K562 (cell line): ENCODE measurements around the gene AGPAT3. TPM values are rescaled to one million over a fixed set of nuclear protein-coding genes. Genes with fewer than 3 reads are reported as not detected.

Experiments
- ATAC-seq: fragments of 200-7000 bp; cut with Tn5 transposase; 3 replicates; pipeline ENCODE4 v1.9.1; 2020; ENCODE audit warnings: moderate library complexity
- BruUV-seq: library from RNA; stranded (reverse); fragments of 400-500 nt; replicated peaks from 2 replicates; lab custom pipeline; 2021; lab: Mats Ljungman, UMichigan
- CTCF ChIA-PET: fragments of 300-600 bp; formaldehyde crosslinking; extraction: SDS; loops from one replicate; lab custom pipeline; 2021; ENCODE audit warnings: low intra/inter-chr PET ratio; lab: Yijun Ruan, JAX
- POLR2A ChIA-PET: fragments of 300-600, 350-650 bp; sonication (Branson Sonifier 250); formaldehyde crosslinking; extraction: SDS; loops from one replicate; lab custom pipeline; 2021; ENCODE audit warnings: antibody characterized with exemption, inconsistent platforms; lab: Yijun Ruan, JAX
- DNase-seq, 4 experiments: peaks; one replicate each; pipeline versions ENCODE4 v3.0.0 to v3.0.0-alpha.2; 2011 to 2018; ENCODE audit warnings: low spot score in 3 of 4, mixed read lengths in 3 of 4; ENCODE audit errors: extremely low read depth in 1 of 4
- FAIRE-seq: peaks from 2 replicates; lab custom pipeline; 2011; peaks lifted over from hg19 to GRCh38; lab: Jason Lieb, UNC
- H2AFZ ChIP-seq: 2 replicates; pipeline ENCODE4 v1.6.0; 2011; ENCODE audit warnings: low read depth, low read length, control low read depth, inconsistent platforms
- H3K27ac ChIP-seq: fragments of 200-600 bp; 3 replicates; pipeline ENCODE4 v1.8.0; 2011; ENCODE audit warnings: low read depth, mild to moderate bottlenecking, control low read depth, inconsistent platforms, low read length, moderate library complexity, mixed read lengths; ENCODE audit errors: extremely low read depth
- H3K27me3 ChIP-seq, 2 experiments: fragments of 300-600 bp in 1 of 2; 2 replicates in 1 of 2; 3 replicates in 1 of 2; pipeline versions ENCODE4 v1.6.0 to v1.8.0; 2011; ENCODE audit warnings: inconsistent platforms in 2 of 2, low read length in 2 of 2, mild to moderate bottlenecking in 1 of 2, mixed read lengths in 1 of 2, moderate library complexity in 1 of 2; ENCODE audit not compliant: control insufficient read depth in 2 of 2, insufficient read depth in 2 of 2
- H3K36me3 ChIP-seq: fragments of 300-600 bp; 3 replicates; pipeline ENCODE4 v1.8.0; 2011; ENCODE audit warnings: mild to moderate bottlenecking, low read length, inconsistent platforms; ENCODE audit not compliant: control insufficient read depth, insufficient read depth
- H3K4me1 ChIP-seq, 2 experiments: fragments of 200-600 bp in 1 of 2; replicated peaks in 1 of 2; 2 replicates in 1 of 2; 3 replicates in 1 of 2; pipeline versions ENCODE4 v1.5.1 to v1.8.0; 2011; ENCODE audit warnings: inconsistent platforms in 2 of 2, low read length in 2 of 2, mild to moderate bottlenecking in 1 of 2, mixed read lengths in 1 of 2, moderate library complexity in 1 of 2; ENCODE audit not compliant: control insufficient read depth in 2 of 2, insufficient read depth in 2 of 2
- H3K4me2 ChIP-seq: 2 replicates; pipeline ENCODE4 v1.6.1; 2011; ENCODE audit warnings: low read length, control low read depth, inconsistent platforms, mixed read lengths; ENCODE audit not compliant: insufficient read depth
- H3K4me3 ChIP-seq: fragments of 200-600 bp; sonication (generic), shearing (Covaris generic); 2 replicates; pipeline ENCODE4 v1.5.1; 2016; ENCODE audit warnings: control low read depth, inconsistent platforms
- H3K79me2 ChIP-seq: fragments of 200-600 bp; 3 replicates; pipeline ENCODE4 v1.8.0; 2011; ENCODE audit warnings: low read length, inconsistent platforms; ENCODE audit not compliant: control insufficient read depth, insufficient read depth
- H3K9ac ChIP-seq, 2 experiments: 2 replicates each; pipeline versions ENCODE4 v1.6.0 to v1.6.1; 2011; ENCODE audit warnings: low read depth in 2 of 2, low read length in 2 of 2, control low read depth in 1 of 2, inconsistent platforms in 1 of 2, mild to moderate bottlenecking in 1 of 2, mixed read lengths in 1 of 2; ENCODE audit not compliant: insufficient read depth in 1 of 2
- H3K9me1 ChIP-seq: one replicate; pipeline ENCODE4 v1.6.0; 2011; ENCODE audit warnings: inconsistent platforms, mild to moderate bottlenecking, low read length, moderate library complexity; ENCODE audit not compliant: control insufficient read depth, insufficient read depth
- H3K9me3 ChIP-seq: replicated peaks from 2 replicates; pipeline ENCODE4 v1.5.1; 2011; ENCODE audit warnings: low read depth, low read length, inconsistent platforms; ENCODE audit not compliant: control insufficient read depth, insufficient read depth
- H4K20me1 ChIP-seq: replicated peaks from 2 replicates; pipeline ENCODE4 v1.6.1; 2011; ENCODE audit warnings: low read length, inconsistent platforms, mixed read lengths; ENCODE audit not compliant: control insufficient read depth, insufficient read depth
- CBFB ChIP-seq: sonication (generic); formaldehyde crosslinking; IDR thresholded peaks from 2 replicates; pipeline ENCODE4 v1.4.0; 2020; ENCODE audit warnings: mild to moderate bottlenecking, missing genetic modification reagents
- NCOR1 ChIP-seq: fragments of 450-650 bp; IDR thresholded peaks from 2 replicates; pipeline ENCODE4 v1.6.1; 2016; ENCODE audit warnings: mild to moderate bottlenecking, moderate library complexity
- NRF1 ChIP-seq, 2 experiments: fragments of 450-650 bp; IDR thresholded peaks in 1 of 2; conservative IDR thresholded peaks in 1 of 2; 2 replicates each; pipeline ENCODE4 v1.6.1; 2014; ENCODE audit warnings: mild to moderate bottlenecking in 2 of 2
- STAG1 ChIP-seq: sonication (generic); formaldehyde crosslinking; IDR thresholded peaks from 2 replicates; pipeline ENCODE4 v1.5.0; 2020; ENCODE audit warnings: missing genetic modification reagents, borderline replicate concordance
- WHSC1 ChIP-seq: IDR thresholded peaks from one replicate; pipeline ENCODE4 v1.6.1; 2012; ENCODE audit warnings: low read length, control low read depth, inconsistent platforms
- ZNF431 ChIP-seq: sonication (generic); formaldehyde crosslinking; IDR thresholded peaks from 2 replicates; pipeline ENCODE4 v1.8.0; 2022; ENCODE audit warnings: mild to moderate bottlenecking, missing genetic modification reagents
- WGBS: fragments of 100-300 bp; shearing (Covaris generic); methylation state at CpG from one replicate; pipeline ENCODE4 v1.1.6; 2016; ENCODE audit warnings: low coverage, mixed read lengths; ENCODE audit not compliant: insufficient coverage; ENCODE audit errors: missing lambda C conversion rate; 5-methylcytosine and 5-hydroxymethylcytosine counted together
- in situ Hi-C: fragments of 300-500 bp; cut with MboI; formaldehyde crosslinking; loops from 4 replicates; pipeline ENCODE4 v1.15.0; 2018; ENCODE audit warnings: inconsistent platforms, mixed read lengths
- intact Hi-C: fragments of 100-400 bp; cut with micrococcal nuclease; formaldehyde crosslinking; loops from 2 replicates; pipeline ENCODE4 v1.14.2; 2022
- polyA plus RNA-seq, 8 experiments: library from polyadenylated mRNA; depleted of rRNA in 4 of 8; stranded (reverse) in 5 of 8; unstranded in 3 of 8; fragments of >200 nt; fragmentation: Nextera tagmentation in 2 of 8; fragmentation: Illumina TruSeq in 1 of 8; extraction: Ambion mirVana in 2 of 8; extraction: Trizol in 1 of 8; gene quantifications; 2 replicates each; pipeline versions ENCODE4 v1.2.1 to v1.2.3, GENCODE V29; 2011 to 2014; ENCODE audit warnings: inconsistent platforms in 1 of 8, missing spikeins in 1 of 8
- total RNA-seq, 7 experiments: library from RNA; depleted of rRNA in 6 of 7; stranded (reverse); fragments of >200 nt in 6 of 7; fragmentation: Illumina TruSeq in 2 of 7; extraction: Trizol in 2 of 7; gene quantifications; 2 replicates each; pipeline versions ENCODE4 v1.2.1 to v1.2.3, GENCODE V29; 2011 to 2021; ENCODE audit warnings: low replicate concordance in 1 of 7
- TF ChIP-seq, protein P1 (sequence below), 2 experiments: fragments of 450-650 bp in 1 of 2; sonication (generic) in 1 of 2; formaldehyde crosslinking; conservative IDR thresholded peaks; 2 replicates each; pipeline versions ENCODE4 v1.4.0 to v1.8.1; 2020 to 2022; ENCODE audit warnings: mild to moderate bottlenecking in 1 of 2, missing genetic modification reagents in 1 of 2
- TF ChIP-seq, protein P2 (sequence below): sonication (generic); formaldehyde crosslinking; IDR thresholded peaks from 2 replicates; pipeline ENCODE4 v1.8.0; 2022; ENCODE audit warnings: mild to moderate bottlenecking, missing genetic modification reagents
- TF ChIP-seq, protein P3 (sequence below): sonication (generic); formaldehyde crosslinking; IDR thresholded peaks from 2 replicates; pipeline ENCODE4 v1.9.0; 2022; ENCODE audit warnings: mild to moderate bottlenecking, missing genetic modification reagents

AGPAT3 gene
- total and polyA plus RNA-seq, 9 of the 15 experiments (the other 6 are each of a cell fraction or from before 2014, with no cell fraction given): 1.5 to 88.4 (median 35.7) TPM

DNA sequence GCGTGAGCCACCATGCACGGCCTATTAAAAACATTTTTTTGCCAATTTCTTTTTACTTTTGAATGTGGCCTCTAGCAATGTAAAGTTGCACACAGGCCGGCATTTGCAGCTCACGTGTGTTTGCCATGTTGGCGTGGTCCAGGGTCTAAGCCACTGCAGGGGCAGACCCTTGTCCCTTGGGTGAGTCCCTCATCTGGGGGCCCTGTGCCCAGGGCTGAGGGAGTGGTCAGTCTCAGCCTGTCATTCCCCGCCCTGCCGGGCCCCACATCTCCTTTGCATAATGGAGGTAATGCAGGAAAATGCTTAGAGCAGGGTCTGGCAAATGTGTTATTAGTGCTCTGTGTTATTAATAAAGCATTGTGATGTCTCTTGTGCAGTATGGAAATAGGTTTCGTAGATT is 16.9 kb downstream of the AGPAT3 start:
- in situ Hi-C loops (no loop called here), intact Hi-C loops (no loop called here)
- ChIA-PET POLR2A (interaction anchor here (0.5 to 1.4 kb wide), 4 partner anchors 11 to 39 kb away, joined by 3 to 8 read pairs (median 4); no protein-coding TSS in a partner anchor), CTCF (no interaction called here)
- TF ChIP-seq STAG1 (CRISPR knock-in tag) (no peak), WHSC1 (peak; percentile 29)
- no peak overlapping the region for H3K4me3 ChIP-seq
- H3K79me2 ChIP-seq: peaks cover 83% of the 10 kb centered on the region
- H3K4me1 ChIP-seq: peaks cover 37 to 73% of the 10 kb centered on the region in 2 experiments
- no peak overlapping the region for H3K27ac ChIP-seq
- ATAC-seq (no peak), FAIRE-seq (no peak), DNase-seq (no peak)
- 0 out of 2 replicates have a peak, but pooled peaks cover 6% of the 10 kb centered on the region for H4K20me1 ChIP-seq
- BruUV-seq: no TSS peak
- no peaks in the 10 kb centered on the region for H3K27me3 ChIP-seq
- H3K4me2 ChIP-seq: no peak overlapping the region
- H3K9me3 ChIP-seq: no peaks in the 10 kb centered on the region
- 93% methylated on average over 8 of the region's 8 CpGs for WGBS
- peak overlapping the region in 1 of 2 experiments; percentile 77; a peak in 2 of 4 replicates for H3K9ac ChIP-seq
- no peaks in the 10 kb centered on the region for H3K9me1 ChIP-seq
- H3K36me3 ChIP-seq: peaks cover 47% of the 10 kb centered on the region
- H2AFZ ChIP-seq: no peak overlapping the region

DNA sequence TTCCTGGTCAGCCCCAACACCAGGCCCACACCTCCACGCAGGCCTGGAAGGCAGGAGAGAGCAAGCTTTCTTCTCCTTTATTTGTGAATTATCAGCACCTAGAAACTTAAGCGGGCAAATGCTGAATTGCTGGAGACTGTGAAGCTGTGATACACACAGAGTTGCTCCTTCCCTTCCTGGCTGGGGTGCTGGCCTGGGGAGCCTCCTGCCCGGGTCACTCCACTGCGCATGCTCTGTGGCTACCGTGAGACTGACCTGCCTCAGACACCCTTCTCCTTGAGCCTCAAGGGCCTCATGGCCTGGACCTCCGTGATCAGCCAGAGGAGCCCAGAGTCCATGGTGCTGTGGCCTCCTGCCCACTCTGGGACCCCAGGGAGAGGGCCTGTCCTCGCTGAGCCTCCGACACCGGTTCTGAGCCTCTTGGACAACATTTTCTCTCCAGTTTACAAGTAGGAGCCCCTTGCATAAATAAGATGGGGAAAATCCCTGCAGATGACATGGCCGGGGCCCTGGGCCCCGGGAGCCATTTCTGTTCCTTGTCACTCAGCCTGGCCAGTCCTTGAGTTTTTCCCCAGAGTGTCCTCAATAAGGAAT is 18.0 kb downstream of the AGPAT3 start:
- H3K9ac ChIP-seq: peak overlapping the region; percentile 30 to 86; a peak in 3 of 4 replicates
- 0 out of 2 replicates have a peak, but pooled peaks cover 6% of the 10 kb centered on the region for H4K20me1 ChIP-seq
- WGBS: 72% methylated on average over 11 of the region's 11 CpGs
- H2AFZ ChIP-seq: no peak overlapping the region
- no peaks in the 10 kb centered on the region for H3K9me3 ChIP-seq
- H3K4me1 ChIP-seq: peaks cover 40 to 69% of the 10 kb centered on the region in 2 experiments
- H3K9me1 ChIP-seq: no peaks in the 10 kb centered on the region
- CTCF ChIA-PET: interaction anchor here (0.6 kb wide), 1 partner anchor 93 kb away, joined by 4 read pairs; no protein-coding TSS in a partner anchor
- intact Hi-C loops: no loop called here
- no peak overlapping the region for H3K4me3 ChIP-seq
- in situ Hi-C loops: no loop called here
- BruUV-seq: no TSS peak
- H3K36me3 ChIP-seq: peaks cover 54% of the 10 kb centered on the region
- POLR2A ChIA-PET: interaction anchor here (0.6 to 2.8 kb wide), 11 partner anchors 9 to 1722 kb away, joined by 3 to 28 read pairs (median 6); no protein-coding TSS in a partner anchor
- FAIRE-seq (no peak), ATAC-seq (peak; percentile 4; the same call in 2 of the 3 replicates), DNase-seq (no peak)
- peaks cover 89% of the 10 kb centered on the region for H3K79me2 ChIP-seq
- peak overlapping the region; percentile 34; the same call in 1 of the 2 replicates for H3K4me2 ChIP-seq
- H3K27ac ChIP-seq: peak overlapping the region; percentile 98
- no peaks in the 10 kb centered on the region for H3K27me3 ChIP-seq
- TF ChIP-seq, protein P1, sequence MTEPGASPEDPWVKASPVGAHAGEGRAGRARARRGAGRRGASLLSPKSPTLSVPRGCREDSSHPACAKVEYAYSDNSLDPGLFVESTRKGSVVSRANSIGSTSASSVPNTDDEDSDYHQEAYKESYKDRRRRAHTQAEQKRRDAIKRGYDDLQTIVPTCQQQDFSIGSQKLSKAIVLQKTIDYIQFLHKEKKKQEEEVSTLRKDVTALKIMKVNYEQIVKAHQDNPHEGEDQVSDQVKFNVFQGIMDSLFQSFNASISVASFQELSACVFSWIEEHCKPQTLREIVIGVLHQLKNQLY (CRISPR knock-in tag; conservative IDR thresholded peaks at IDR 0.05): no peak
- TF ChIP-seq CBFB (CRISPR knock-in tag) (no peak), ZNF431 (CRISPR knock-in tag) (no peak), NCOR1 (no peak), NRF1 (conservative IDR thresholded peaks at IDR 0.05 in 1 of 2, IDR thresholded peaks at IDR 0.05 in 1 of 2) (peak; percentile 85 to 87)
- TF ChIP-seq, protein P2, sequence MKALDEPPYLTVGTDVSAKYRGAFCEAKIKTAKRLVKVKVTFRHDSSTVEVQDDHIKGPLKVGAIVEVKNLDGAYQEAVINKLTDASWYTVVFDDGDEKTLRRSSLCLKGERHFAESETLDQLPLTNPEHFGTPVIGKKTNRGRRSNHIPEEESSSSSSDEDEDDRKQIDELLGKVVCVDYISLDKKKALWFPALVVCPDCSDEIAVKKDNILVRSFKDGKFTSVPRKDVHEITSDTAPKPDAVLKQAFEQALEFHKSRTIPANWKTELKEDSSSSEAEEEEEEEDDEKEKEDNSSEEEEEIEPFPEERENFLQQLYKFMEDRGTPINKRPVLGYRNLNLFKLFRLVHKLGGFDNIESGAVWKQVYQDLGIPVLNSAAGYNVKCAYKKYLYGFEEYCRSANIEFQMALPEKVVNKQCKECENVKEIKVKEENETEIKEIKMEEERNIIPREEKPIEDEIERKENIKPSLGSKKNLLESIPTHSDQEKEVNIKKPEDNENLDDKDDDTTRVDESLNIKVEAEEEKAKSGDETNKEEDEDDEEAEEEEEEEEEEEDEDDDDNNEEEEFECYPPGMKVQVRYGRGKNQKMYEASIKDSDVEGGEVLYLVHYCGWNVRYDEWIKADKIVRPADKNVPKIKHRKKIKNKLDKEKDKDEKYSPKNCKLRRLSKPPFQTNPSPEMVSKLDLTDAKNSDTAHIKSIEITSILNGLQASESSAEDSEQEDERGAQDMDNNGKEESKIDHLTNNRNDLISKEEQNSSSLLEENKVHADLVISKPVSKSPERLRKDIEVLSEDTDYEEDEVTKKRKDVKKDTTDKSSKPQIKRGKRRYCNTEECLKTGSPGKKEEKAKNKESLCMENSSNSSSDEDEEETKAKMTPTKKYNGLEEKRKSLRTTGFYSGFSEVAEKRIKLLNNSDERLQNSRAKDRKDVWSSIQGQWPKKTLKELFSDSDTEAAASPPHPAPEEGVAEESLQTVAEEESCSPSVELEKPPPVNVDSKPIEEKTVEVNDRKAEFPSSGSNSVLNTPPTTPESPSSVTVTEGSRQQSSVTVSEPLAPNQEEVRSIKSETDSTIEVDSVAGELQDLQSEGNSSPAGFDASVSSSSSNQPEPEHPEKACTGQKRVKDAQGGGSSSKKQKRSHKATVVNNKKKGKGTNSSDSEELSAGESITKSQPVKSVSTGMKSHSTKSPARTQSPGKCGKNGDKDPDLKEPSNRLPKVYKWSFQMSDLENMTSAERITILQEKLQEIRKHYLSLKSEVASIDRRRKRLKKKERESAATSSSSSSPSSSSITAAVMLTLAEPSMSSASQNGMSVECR (CRISPR knock-in tag): no peak
- TF ChIP-seq, protein P3, sequence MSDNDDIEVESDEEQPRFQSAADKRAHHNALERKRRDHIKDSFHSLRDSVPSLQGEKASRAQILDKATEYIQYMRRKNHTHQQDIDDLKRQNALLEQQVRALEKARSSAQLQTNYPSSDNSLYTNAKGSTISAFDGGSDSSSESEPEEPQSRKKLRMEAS (CRISPR knock-in tag): 0 out of 2 replicates have a peak, but pooled peaks have one; percentile 12
